Hepatocyte (in vitro differentiated cells): ENCODE measurements around the gene RFTN2. TPM values are rescaled to one million over a fixed set of nuclear protein-coding genes. Genes with fewer than 3 reads are reported as not detected.
A peak's percentile ranks its signal among the peaks of the same experiment; 100 is the strongest.

Experiments used
- DNase-seq: peaks from one replicate; pipeline ENCODE4 v3.0.0-alpha.2; 2016; ENCODE audit warnings: low spot score
- H2AFZ ChIP-seq: fragments of 200-600 bp; sonication (generic); 2 replicates; pipeline ENCODE4 v1.6.0; 2016; ENCODE audit warnings: antibody characterized with exemption, mild to moderate bottlenecking
- H3K27ac ChIP-seq: fragments of 200-600 bp; sonication (generic); 2 replicates; pipeline ENCODE4 v1.5.1; 2016; ENCODE audit warnings: mild to moderate bottlenecking
- H3K27me3 ChIP-seq: fragments of 200-600 bp; sonication (generic); 2 replicates; pipeline ENCODE4 v1.6.1; 2016
- H3K36me3 ChIP-seq: fragments of 200-600 bp; sonication (generic); replicated peaks from 2 replicates; pipeline ENCODE4 v1.5.1; 2016; ENCODE audit warnings: low read depth; ENCODE audit not compliant: insufficient read depth
- H3K4me1 ChIP-seq: fragments of 200-600 bp; sonication (generic); 2 replicates; pipeline ENCODE4 v1.5.1; 2016; ENCODE audit warnings: mild to moderate bottlenecking, moderate library complexity; ENCODE audit not compliant: insufficient read depth
- H3K4me2 ChIP-seq: fragments of 200-600 bp; sonication (generic); 2 replicates; pipeline ENCODE4 v1.6.0; 2016
- H3K4me3 ChIP-seq: fragments of 200-600 bp; sonication (generic); 2 replicates; pipeline ENCODE4 v1.5.1; 2016; ENCODE audit warnings: mild to moderate bottlenecking
- H3K79me2 ChIP-seq: fragments of 200-600 bp; sonication (generic); 2 replicates; pipeline ENCODE4 v1.6.0; 2017; ENCODE audit warnings: mild to moderate bottlenecking
- H3K9me2 ChIP-seq: fragments of 200-600 bp; sonication (generic); replicated peaks from 2 replicates; pipeline ENCODE4 v1.6.0; 2017; ENCODE audit warnings: mild to moderate bottlenecking; ENCODE audit not compliant: insufficient read depth
- H3K9me3 ChIP-seq: fragments of 200-600 bp; sonication (generic); 2 replicates; pipeline ENCODE4 v1.5.1; 2016; ENCODE audit warnings: low read depth, mild to moderate bottlenecking
- H4K20me1 ChIP-seq: fragments of 200-600 bp; sonication (generic); 2 replicates; pipeline ENCODE4 v1.6.0; 2016; ENCODE audit warnings: mild to moderate bottlenecking; ENCODE audit not compliant: insufficient read depth, poor library complexity, severe bottlenecking
- CTCF ChIP-seq: fragments of 200-600 bp; sonication (generic); IDR thresholded peaks from 2 replicates; pipeline ENCODE4 v1.5.1; 2016; ENCODE audit warnings: antibody characterized with exemption, mild to moderate bottlenecking; ENCODE audit not compliant: poor library complexity
- EZH2 ChIP-seq: fragments of 200-600 bp; sonication (generic); IDR thresholded peaks from 2 replicates; pipeline ENCODE4 v1.6.1; 2016; ENCODE audit warnings: antibody characterized with exemption, mild to moderate bottlenecking, borderline replicate concordance
- EZH2phosphoT487 ChIP-seq: fragments of 200-600 bp; sonication (generic); IDR thresholded peaks from one replicate; pipeline ENCODE4 v1.6.1; 2018; ENCODE audit warnings: antibody characterized with exemption, mild to moderate bottlenecking, low read depth, moderate library complexity; ENCODE audit not compliant: unreplicated experiment, severe bottlenecking
- WGBS: methylation state at CpG from one replicate; pipeline ENCODE4 v1.1.6; 2016; ENCODE audit warnings: low lambda C conversion rate; ENCODE audit errors: missing lambda C conversion rate; 5-methylcytosine and 5-hydroxymethylcytosine counted together
- polyA plus RNA-seq: library from polyadenylated mRNA; unstranded; fragments of >200 nt; fragmentation: Nextera tagmentation; extraction: Ambion mirVana; gene quantifications from 2 replicates; pipeline ENCODE4 v1.2.1, GENCODE V29; 2016
- total RNA-seq: library from RNA; depleted of rRNA; stranded (reverse); fragments of >200 nt; gene quantifications from 2 replicates; pipeline ENCODE4 v1.2.3, GENCODE V29; 2014

The RFTN2 gene
- total and polyA plus RNA-seq, 2 experiments from 2014 or later: 2.0 to 8.7 TPM

GRCh38 chr2:197707316-197708213 is 32.2 kb upstream of the RFTN2 start:
- H3K4me1 ChIP-seq: peaks cover 14% of the 10 kb centered on the region
- no peaks in the 10 kb centered on the region for H3K27me3 ChIP-seq
- no peaks in the 10 kb centered on the region for H3K9me3 ChIP-seq
- no peak overlapping the region for H3K4me3 ChIP-seq
- no peak overlapping the region for H3K27ac ChIP-seq
- peaks cover 34% of the 10 kb centered on the region for H3K79me2 ChIP-seq
- H3K4me2 ChIP-seq: peak overlapping the region; percentile 96
- H4K20me1 ChIP-seq: peaks cover 7% of the 10 kb centered on the region
- 9% methylated on average over 4 of the region's 4 CpGs for WGBS
- TF ChIP-seq EZH2phosphoT487 (no peak), CTCF (peak; percentile 79), EZH2 (no peak)
- peak; percentile 62 for DNase-seq
- H3K36me3 ChIP-seq: no peaks in the 10 kb centered on the region
- H2AFZ ChIP-seq: no peak overlapping the region
- no peaks in the 10 kb centered on the region for H3K9me2 ChIP-seq

- Histone ChIP-seq H3K27ac (no peak overlapping the region), H3K9me2 (no peaks in the 10 kb centered on the region), H3K4me2 (peak overlapping the region; percentile 96), H3K4me3 (peak overlapping the region; percentile 83), H4K20me1 (peaks cover 7% of the 10 kb centered on the region), H3K27me3 (no peaks in the 10 kb centered on the region), H3K36me3 (no peaks in the 10 kb centered on the region), H2AFZ (no peak overlapping the region), H3K9me3 (no peaks in the 10 kb centered on the region), H3K4me1 (peaks cover 14% of the 10 kb centered on the region), H3K79me2 (peaks cover 34% of the 10 kb centered on the region)
- no peak for DNase-seq
- 29% methylated on average over 5 of the region's 5 CpGs for WGBS
- no peak for TF ChIP-seq EZH2
- no peak for TF ChIP-seq EZH2phosphoT487
- TF ChIP-seq CTCF: no peak
These were observed 31.4 kb upstream of the RFTN2 start for GRCh38 chr2:197706839-197707207.

DNA sequence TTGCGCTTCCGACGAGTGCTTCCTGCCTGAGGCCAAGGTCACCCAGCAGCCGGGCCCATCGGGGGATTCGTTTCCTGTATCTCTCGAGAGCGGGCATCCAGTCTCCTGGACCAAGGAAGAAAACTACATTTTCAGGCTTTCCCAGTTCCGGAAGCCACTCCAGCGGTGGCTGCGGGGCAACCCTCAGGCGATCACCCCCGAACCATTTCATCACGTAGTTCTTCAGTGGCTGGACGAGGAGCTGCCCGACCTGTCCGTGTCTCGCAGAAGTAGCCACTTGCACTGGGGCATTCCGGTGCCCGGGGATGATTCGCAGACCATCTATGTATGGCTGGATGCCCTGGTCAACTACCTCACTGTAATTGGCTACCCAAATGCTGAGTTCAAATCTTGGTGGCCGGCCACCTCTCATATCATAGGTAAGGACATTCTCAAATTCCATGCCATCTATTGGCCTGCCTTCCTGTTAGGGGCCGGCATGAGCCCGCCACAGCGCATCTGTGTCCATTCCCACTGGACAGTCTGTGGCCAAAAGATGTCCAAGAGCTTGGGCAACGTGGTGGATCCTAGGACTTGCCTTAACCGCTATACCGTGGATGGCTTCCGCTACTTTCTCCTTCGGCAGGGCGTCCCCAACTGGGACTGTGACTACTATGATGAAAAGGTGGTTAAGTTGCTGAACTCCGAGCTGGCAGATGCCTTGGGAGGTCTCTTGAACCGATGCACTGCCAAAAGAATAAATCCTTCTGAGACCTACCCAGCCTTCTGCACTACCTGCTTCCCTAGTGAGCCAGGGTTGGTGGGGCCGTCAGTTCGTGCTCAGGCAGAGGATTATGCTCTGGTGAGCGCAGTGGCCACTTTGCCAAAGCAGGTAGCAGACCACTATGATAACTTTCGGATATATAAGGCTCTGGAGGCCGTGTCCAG is 30.8 kb upstream of the RFTN2 start:
- H3K4me1 ChIP-seq: peaks cover 14% of the 10 kb centered on the region
- no peaks in the 10 kb centered on the region for H3K27me3 ChIP-seq
- WGBS: 8% methylated on average over 38 of the region's 38 CpGs
- peak overlapping the region; percentile 96 for H3K4me2 ChIP-seq
- H2AFZ ChIP-seq: peak overlapping the region; percentile 98
- H4K20me1 ChIP-seq: peaks cover 7% of the 10 kb centered on the region
- H3K27ac ChIP-seq: peak overlapping the region; percentile 64
- no peaks in the 10 kb centered on the region for H3K36me3 ChIP-seq
- TF ChIP-seq CTCF (no peak), EZH2phosphoT487 (no peak), EZH2 (no peak)
- H3K9me3 ChIP-seq: no peaks in the 10 kb centered on the region
- H3K79me2 ChIP-seq: peaks cover 34% of the 10 kb centered on the region
- no peaks in the 10 kb centered on the region for H3K9me2 ChIP-seq
- peak; percentile 6 for DNase-seq
- peak overlapping the region; percentile 83 for H3K4me3 ChIP-seq
